H1 (cell line): Measurements from ENCODE around the gene TBC1D7. TPM values are rescaled to one million over a fixed set of nuclear protein-coding genes. Genes with fewer than 3 reads are reported as not detected.

Source experiments
- CTCF ChIA-PET: fragments of 300-600 bp; sonication (Branson Sonifier 250); formaldehyde crosslinking; loops from one replicate; lab custom pipeline; 2021; ENCODE audit not compliant: partially characterized antibody; lab: Charles Lee
- POLR2A ChIA-PET: fragments of 300-600 bp; sonication (Branson Sonifier 250); formaldehyde crosslinking; loops from one replicate; lab custom pipeline; 2021; ENCODE audit warnings: inconsistent platforms; ENCODE audit not compliant: partially characterized antibody; lab: Charles Lee
- DNase-seq, 2 experiments: peaks; one replicate each; pipeline versions ENCODE4 v3.0.0 to v3.0.0-alpha.2; 2010 to 2022; ENCODE audit warnings: low spot score in 2 of 2, low read depth in 1 of 2, mixed read lengths in 1 of 2
- FAIRE-seq: peaks from 2 replicates; lab custom pipeline; 2011; peaks lifted over from hg19 to GRCh38; lab: Jason Lieb, UNC
- H2AFZ ChIP-seq: 2 replicates; pipeline ENCODE4 v1.8.1; 2012; ENCODE audit warnings: low read length, inconsistent platforms
- H2AK5ac ChIP-seq: 2 replicates; pipeline ENCODE4 v1.6.1; 2013; ENCODE audit warnings: low read depth, low read length
- H2BK120ac ChIP-seq: replicated peaks from 2 replicates; pipeline ENCODE3; 2013; ENCODE audit warnings: low read depth, low read length, inconsistent platforms
- H2BK12ac ChIP-seq: 2 replicates; pipeline ENCODE4 v1.6.1; 2013; ENCODE audit warnings: low read depth, low read length
- H2BK15ac ChIP-seq: 2 replicates; pipeline ENCODE4 v1.6.1; 2013; ENCODE audit warnings: low read length
- H2BK20ac ChIP-seq: 2 replicates; pipeline ENCODE4 v1.6.1; 2013; ENCODE audit warnings: low read length
- H2BK5ac ChIP-seq: 2 replicates; pipeline ENCODE4 v1.6.1; 2013; ENCODE audit warnings: low read depth, low read length
- H3K14ac ChIP-seq: 2 replicates; pipeline ENCODE4 v1.6.1; 2013; ENCODE audit warnings: inconsistent platforms; ENCODE audit not compliant: insufficient read length
- H3K18ac ChIP-seq: 2 replicates; pipeline ENCODE4 v1.6.1; 2013; ENCODE audit warnings: low read length; ENCODE audit errors: extremely low read depth
- H3K23ac ChIP-seq: 2 replicates; pipeline ENCODE4 v1.6.1; 2013; ENCODE audit warnings: inconsistent platforms; ENCODE audit not compliant: insufficient read length
- H3K23me2 ChIP-seq: 2 replicates; pipeline ENCODE4 v1.6.1; 2013; ENCODE audit warnings: low read depth, low read length
- H3K27ac ChIP-seq: 2 replicates; pipeline ENCODE4 v1.6.1; 2011; ENCODE audit warnings: low read depth, low read length, inconsistent platforms
- H3K27me3 ChIP-seq, 4 experiments: replicated peaks in 1 of 4; 1 replicate in 1 of 4; 2 replicates in 3 of 4; pipeline versions ENCODE4 v1.6.1 to v1.8.1; 2011 to 2013; ENCODE audit warnings: low read length in 3 of 4, mild to moderate bottlenecking in 3 of 4, inconsistent platforms in 2 of 4, mixed read lengths in 2 of 4, moderate library complexity in 1 of 4; ENCODE audit not compliant: control insufficient read depth in 3 of 4, insufficient read depth in 3 of 4; ENCODE audit errors: extremely low read depth in 1 of 4
- H3K36me3 ChIP-seq, 4 experiments: 2 replicates each; pipeline versions ENCODE4 v1.6.1 to v1.8.1; 2011 to 2013; ENCODE audit warnings: mild to moderate bottlenecking in 4 of 4, low read length in 3 of 4, moderate library complexity in 2 of 4, control low read depth in 1 of 4, inconsistent platforms in 1 of 4; ENCODE audit not compliant: insufficient read depth in 4 of 4, control insufficient read depth in 2 of 4
- H3K4ac ChIP-seq: replicated peaks from 2 replicates; pipeline ENCODE3; 2013; ENCODE audit warnings: low read length, low read depth, mixed read lengths, inconsistent platforms; ENCODE audit not compliant: insufficient read length
- H3K4me1 ChIP-seq, 4 experiments: replicated peaks in 1 of 4; 1 replicate in 1 of 4; 2 replicates in 3 of 4; pipeline versions ENCODE4 v1.6.1 to v1.8.1; 2011 to 2013; ENCODE audit warnings: low read length in 3 of 4, inconsistent platforms in 2 of 4, mixed read lengths in 1 of 4; ENCODE audit not compliant: insufficient read depth in 4 of 4, control insufficient read depth in 3 of 4
- H3K4me2 ChIP-seq, 2 experiments: 2 replicates each; pipeline versions ENCODE4 v1.6.1 to v1.8.1; 2011 to 2013; ENCODE audit warnings: low read depth in 2 of 2, low read length in 2 of 2, control low read depth in 1 of 2, inconsistent platforms in 1 of 2, mild to moderate bottlenecking in 1 of 2; ENCODE audit not compliant: insufficient read depth in 1 of 2
- H3K4me3 ChIP-seq, 4 experiments: fragments of 200-600, 300-600 bp in 1 of 4; sonication (generic), shearing (Covaris generic), sonication (Bioruptor Twin) in 1 of 4; 2 replicates each; pipeline versions ENCODE4 v1.5.1 to v1.8.1; 2011 to 2016; ENCODE audit warnings: low read length in 4 of 4, low read depth in 3 of 4, control low read depth in 2 of 4, inconsistent platforms in 2 of 4, mild to moderate bottlenecking in 2 of 4, mixed read lengths in 1 of 4, moderate library complexity in 1 of 4; ENCODE audit not compliant: insufficient read depth in 2 of 4; ENCODE audit errors: extremely low read depth in 1 of 4
- H3K56ac ChIP-seq: replicated peaks from 2 replicates; pipeline ENCODE3; 2013; ENCODE audit warnings: low read depth, mild to moderate bottlenecking, mixed read lengths, low read length, inconsistent platforms; ENCODE audit not compliant: insufficient read length
- H3K79me1 ChIP-seq: 2 replicates; pipeline ENCODE4 v1.6.1; 2013; ENCODE audit warnings: low read depth, low read length, control low read depth
- H3K79me2 ChIP-seq, 2 experiments: 2 replicates each; pipeline versions ENCODE4 v1.6.1 to v1.8.1; 2012 to 2013; ENCODE audit warnings: low read length in 2 of 2, mild to moderate bottlenecking in 2 of 2, inconsistent platforms in 1 of 2; ENCODE audit not compliant: insufficient read depth in 2 of 2, control insufficient read depth in 1 of 2
- H3K9ac ChIP-seq, 4 experiments: replicated peaks in 1 of 4; 1 replicate in 1 of 4; 2 replicates in 3 of 4; pipeline versions ENCODE4 v1.6.1 to v1.8.1; 2011 to 2013; ENCODE audit warnings: low read depth in 3 of 4, low read length in 3 of 4, control low read depth in 2 of 4, mild to moderate bottlenecking in 2 of 4, moderate library complexity in 2 of 4, inconsistent platforms in 1 of 4; ENCODE audit errors: extremely low read depth in 1 of 4
- H3K9me3 ChIP-seq, 2 experiments: 2 replicates each; pipeline versions ENCODE4 v1.6.1 to v1.8.1; 2012 to 2013; ENCODE audit warnings: mild to moderate bottlenecking in 2 of 2, moderate library complexity in 2 of 2, control low read depth in 1 of 2, inconsistent platforms in 1 of 2, low read depth in 1 of 2, low read length in 1 of 2, mixed read lengths in 1 of 2; ENCODE audit not compliant: insufficient read depth in 2 of 2
- H4K20me1 ChIP-seq, 2 experiments: replicated peaks in 1 of 2; 2 replicates each; pipeline versions ENCODE3 to v1.8.1; 2011 to 2013; ENCODE audit warnings: inconsistent platforms in 2 of 2, low read length in 2 of 2, mild to moderate bottlenecking in 1 of 2; ENCODE audit not compliant: insufficient read depth in 2 of 2, control insufficient read depth in 1 of 2
- H4K5ac ChIP-seq: 2 replicates; pipeline ENCODE4 v1.6.1; 2013; ENCODE audit warnings: low read length, low read depth, mixed read lengths, inconsistent platforms; ENCODE audit not compliant: insufficient read length
- H4K8ac ChIP-seq: 2 replicates; pipeline ENCODE4 v1.8.0; 2013; ENCODE audit warnings: mild to moderate bottlenecking, moderate library complexity, low read length, inconsistent platforms; ENCODE audit not compliant: insufficient read depth; ENCODE audit errors: extremely low read depth
- H4K91ac ChIP-seq: replicated peaks from 2 replicates; pipeline ENCODE3; 2013; ENCODE audit warnings: low read length, mixed read lengths, inconsistent platforms; ENCODE audit not compliant: insufficient read length
- HDAC6 ChIP-seq: IDR thresholded peaks from one replicate; pipeline ENCODE4 v1.7.1; 2012; ENCODE audit warnings: low read depth, mild to moderate bottlenecking, inconsistent platforms, low read length, moderate library complexity
- RNF2 ChIP-seq: fragments of 200-900, 300-1000 bp; sonication (generic); IDR thresholded peaks from 2 replicates; pipeline ENCODE4 v1.7.1; 2016; ENCODE audit warnings: borderline replicate concordance, low read depth, mild to moderate bottlenecking, antibody characterized with exemption, low read length; ENCODE audit not compliant: poor library complexity, severe bottlenecking; ENCODE audit errors: missing control alignments
- TAF7 ChIP-seq: optimal IDR thresholded peaks from 2 replicates; pipeline ENCODE3; 2011; ENCODE audit warnings: low read depth, mild to moderate bottlenecking, inconsistent platforms, low read length, moderate library complexity, borderline replicate concordance
- TEAD4 ChIP-seq: IDR thresholded peaks from 2 replicates; pipeline ENCODE4 v1.6.1; 2012; ENCODE audit warnings: low read depth, low read length, inconsistent platforms, mixed read lengths
- WGBS, 2 experiments: shearing (Covaris generic) in 1 of 2; methylation state at CpG; one replicate each; pipeline versions ENCODE4 v1.1.6 to v1.1.7; 2013 to 2015; ENCODE audit warnings: low lambda C conversion rate in 2 of 2, mixed read lengths in 2 of 2, inconsistent platforms in 1 of 2, low coverage in 1 of 2, missing lambda C conversion rate in 1 of 2; ENCODE audit not compliant: insufficient replicate concordance in 2 of 2, insufficient coverage in 1 of 2, insufficient read length in 1 of 2; ENCODE audit errors: extremely low coverage in 1 of 2, missing lambda C conversion rate in 1 of 2; 5-methylcytosine and 5-hydroxymethylcytosine counted together
- polyA plus RNA-seq, 7 experiments: library from polyadenylated mRNA; depleted of rRNA in 3 of 7; stranded (reverse) in 5 of 7; unstranded in 2 of 7; fragments of >200 nt in 5 of 7; fragments of 200-250 nt in 2 of 7; gene quantifications; 1 replicate in 5 of 7; 2 replicates in 1 of 7; 4 replicates in 1 of 7; pipeline versions ENCODE4 v1.2.1 to v1.2.3, GENCODE V29; 2011 to 2013; ENCODE audit warnings: missing spikeins in 2 of 7, mixed read lengths in 2 of 7
- total RNA-seq: library from RNA; stranded (reverse); fragmentation: NEBNext Ultra II Directional; extraction: Animal tissue kit (Norgen Biotek cat#: 25700); gene quantifications from 2 replicates; pipeline ENCODE4 v1.2.1, GENCODE V29; 2021
- TF ChIP-seq, protein P1 (sequence below): IDR thresholded peaks from 2 replicates; pipeline ENCODE4 v1.6.1; 2012; ENCODE audit warnings: low read length, inconsistent platforms
- TF ChIP-seq, protein P2 (sequence below): IDR thresholded peaks from 2 replicates; pipeline ENCODE4 v1.6.1; 2012; ENCODE audit warnings: inconsistent platforms
- TF ChIP-seq, protein P3 (sequence below), 3 experiments: IDR thresholded peaks; 1 replicate in 2 of 3; 2 replicates in 1 of 3; pipeline versions ENCODE4 v1.5.1 to v1.6.1; 2011; ENCODE audit warnings: low read length in 3 of 3, mild to moderate bottlenecking in 3 of 3, inconsistent platforms in 2 of 3, low read depth in 1 of 3, moderate library complexity in 1 of 3; ENCODE audit not compliant: insufficient read depth in 1 of 3; ENCODE audit errors: control extremely low read depth in 1 of 3

Gene TBC1D7
- total and polyA plus RNA-seq, 2 of the 8 experiments (the other 6 are each of a cell fraction or from before 2014, with no cell fraction given), result 46.1 to 55.2 TPM

DNA sequence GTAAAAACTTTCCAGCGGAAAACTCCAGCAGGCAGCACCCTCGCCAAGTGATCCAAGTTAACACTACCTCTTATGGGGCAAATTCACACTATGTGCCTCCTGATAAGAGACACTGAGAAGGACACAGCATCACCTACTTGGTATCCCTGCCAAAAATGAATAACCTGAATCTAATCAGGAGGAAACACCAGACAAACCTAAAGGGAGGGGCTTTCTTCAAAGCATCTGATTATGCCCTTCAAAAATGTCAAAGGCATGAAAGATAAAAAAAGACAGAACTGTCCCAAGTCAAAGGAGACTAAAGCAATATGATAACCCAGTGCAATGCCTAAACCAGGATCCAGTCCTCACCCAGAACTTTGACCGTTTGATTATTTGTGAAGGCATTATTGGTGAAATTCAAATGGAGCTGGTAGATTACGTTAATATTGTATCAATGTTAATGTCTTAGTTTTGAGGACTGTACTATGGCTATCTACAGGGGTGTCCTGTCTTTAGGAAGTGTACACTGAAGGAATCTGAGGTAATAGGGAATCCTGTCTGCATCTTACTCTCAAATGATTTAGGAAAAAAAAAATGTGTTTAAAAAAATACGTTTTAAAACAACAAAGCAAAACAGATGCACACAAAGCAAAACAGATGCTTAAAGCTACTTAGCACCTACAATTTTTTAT, 8.3 kb downstream of the TBC1D7 start:
- POLR2A ChIA-PET, result interaction anchor here (1.9 kb wide), 1 partner anchor 9 kb away, joined by 14 read pairs; no protein-coding TSS in a partner anchor
- TF ChIP-seq TEAD4 (no peak), TAF7 (no peak), RNF2 (no peak), HDAC6 (no peak)
- TF ChIP-seq, protein P1, sequence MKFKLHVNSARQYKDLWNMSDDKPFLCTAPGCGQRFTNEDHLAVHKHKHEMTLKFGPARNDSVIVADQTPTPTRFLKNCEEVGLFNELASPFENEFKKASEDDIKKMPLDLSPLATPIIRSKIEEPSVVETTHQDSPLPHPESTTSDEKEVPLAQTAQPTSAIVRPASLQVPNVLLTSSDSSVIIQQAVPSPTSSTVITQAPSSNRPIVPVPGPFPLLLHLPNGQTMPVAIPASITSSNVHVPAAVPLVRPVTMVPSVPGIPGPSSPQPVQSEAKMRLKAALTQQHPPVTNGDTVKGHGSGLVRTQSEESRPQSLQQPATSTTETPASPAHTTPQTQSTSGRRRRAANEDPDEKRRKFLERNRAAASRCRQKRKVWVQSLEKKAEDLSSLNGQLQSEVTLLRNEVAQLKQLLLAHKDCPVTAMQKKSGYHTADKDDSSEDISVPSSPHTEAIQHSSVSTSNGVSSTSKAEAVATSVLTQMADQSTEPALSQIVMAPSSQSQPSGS, result no peak
- TF ChIP-seq, protein P2, sequence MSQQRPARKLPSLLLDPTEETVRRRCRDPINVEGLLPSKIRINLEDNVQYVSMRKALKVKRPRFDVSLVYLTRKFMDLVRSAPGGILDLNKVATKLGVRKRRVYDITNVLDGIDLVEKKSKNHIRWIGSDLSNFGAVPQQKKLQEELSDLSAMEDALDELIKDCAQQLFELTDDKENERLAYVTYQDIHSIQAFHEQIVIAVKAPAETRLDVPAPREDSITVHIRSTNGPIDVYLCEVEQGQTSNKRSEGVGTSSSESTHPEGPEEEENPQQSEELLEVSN, result no peak
- TF ChIP-seq, protein P3, sequence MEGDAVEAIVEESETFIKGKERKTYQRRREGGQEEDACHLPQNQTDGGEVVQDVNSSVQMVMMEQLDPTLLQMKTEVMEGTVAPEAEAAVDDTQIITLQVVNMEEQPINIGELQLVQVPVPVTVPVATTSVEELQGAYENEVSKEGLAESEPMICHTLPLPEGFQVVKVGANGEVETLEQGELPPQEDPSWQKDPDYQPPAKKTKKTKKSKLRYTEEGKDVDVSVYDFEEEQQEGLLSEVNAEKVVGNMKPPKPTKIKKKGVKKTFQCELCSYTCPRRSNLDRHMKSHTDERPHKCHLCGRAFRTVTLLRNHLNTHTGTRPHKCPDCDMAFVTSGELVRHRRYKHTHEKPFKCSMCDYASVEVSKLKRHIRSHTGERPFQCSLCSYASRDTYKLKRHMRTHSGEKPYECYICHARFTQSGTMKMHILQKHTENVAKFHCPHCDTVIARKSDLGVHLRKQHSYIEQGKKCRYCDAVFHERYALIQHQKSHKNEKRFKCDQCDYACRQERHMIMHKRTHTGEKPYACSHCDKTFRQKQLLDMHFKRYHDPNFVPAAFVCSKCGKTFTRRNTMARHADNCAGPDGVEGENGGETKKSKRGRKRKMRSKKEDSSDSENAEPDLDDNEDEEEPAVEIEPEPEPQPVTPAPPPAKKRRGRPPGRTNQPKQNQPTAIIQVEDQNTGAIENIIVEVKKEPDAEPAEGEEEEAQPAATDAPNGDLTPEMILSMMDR (IDR thresholded peaks at IDR 0.05; ENCODE audit: control extremely low read depth in 1 of 3, insufficient read depth in 1 of 3, low read depth in 1 of 3, low read length in 3 of 3), result no peak

More for the DNA sequence above, 8.3 kb downstream of the TBC1D7 start:
- H3K14ac ChIP-seq, result no peak overlapping the region
- H2BK12ac ChIP-seq, result no peak overlapping the region
- H3K56ac ChIP-seq, result no peak overlapping the region
- CTCF ChIA-PET, result interaction anchor here (0.6 kb wide), 1 partner anchor 10 kb away, joined by 4 read pairs; no protein-coding TSS in a partner anchor
- H3K36me3 ChIP-seq, result peaks cover 24 to 87% (median 67%) of the 10 kb centered on the region in 4 experiments
- H4K20me1 ChIP-seq, result no peaks in the 10 kb centered on the region
- H2BK20ac ChIP-seq, result no peak overlapping the region
- no peak overlapping the region for H4K8ac ChIP-seq
- H2AFZ ChIP-seq, result no peak overlapping the region
- H3K79me1 ChIP-seq, result no peaks in the 10 kb centered on the region
- no peak overlapping the region for H2BK120ac ChIP-seq
- no peak for FAIRE-seq
- H3K4me1 ChIP-seq, result no peaks in the 10 kb centered on the region
- no peak overlapping the region for H3K9ac ChIP-seq
- no peak overlapping the region for H2AK5ac ChIP-seq
- H3K79me2 ChIP-seq, result no peaks in the 10 kb centered on the region
- H4K91ac ChIP-seq, result no peak overlapping the region
- no peaks in the 10 kb centered on the region for H3K27me3 ChIP-seq
- no peak overlapping the region for H2BK5ac ChIP-seq
- H3K23me2 ChIP-seq, result no peaks in the 10 kb centered on the region
- H4K5ac ChIP-seq, result no peak overlapping the region
- H3K23ac ChIP-seq, result no peak overlapping the region
- 91% methylated on average over 5 of the region's 5 CpGs; no CpG with 5 or more reads in 1 of the 2 experiments for WGBS, 2 experiments
- no peak overlapping the region for H3K18ac ChIP-seq
- H3K4ac ChIP-seq, result no peak overlapping the region
- no peak overlapping the region for H3K27ac ChIP-seq
- no peak overlapping the region for H2BK15ac ChIP-seq
- no peak overlapping the region for H3K4me3 ChIP-seq
- no peak for DNase-seq
- no peaks in the 10 kb centered on the region for H3K9me3 ChIP-seq
- H3K4me2 ChIP-seq, result no peak overlapping the region
